Neural progenitor cell (in vitro differentiated cells): ENCODE measurements around the gene LEPR.

Experiments
- EZH2 ChIP-seq: fragments of 200-600 bp; sonication (generic); IDR thresholded peaks from 2 replicates; pipeline ENCODE4 v1.6.1; 2017; ENCODE audit warnings: antibody characterized with exemption, mild to moderate bottlenecking, moderate library complexity
- EZH2phosphoT487 ChIP-seq: fragments of 200-600 bp; sonication (generic); IDR thresholded peaks from 2 replicates; pipeline ENCODE4 v1.6.1; 2017; ENCODE audit warnings: antibody characterized with exemption
- TF ChIP-seq, protein P1 (sequence below): fragments of 200-600 bp; sonication (generic); IDR thresholded peaks from 2 replicates; pipeline ENCODE4 v1.5.1; 2017; ENCODE audit warnings: antibody characterized with exemption, mild to moderate bottlenecking

DNA sequence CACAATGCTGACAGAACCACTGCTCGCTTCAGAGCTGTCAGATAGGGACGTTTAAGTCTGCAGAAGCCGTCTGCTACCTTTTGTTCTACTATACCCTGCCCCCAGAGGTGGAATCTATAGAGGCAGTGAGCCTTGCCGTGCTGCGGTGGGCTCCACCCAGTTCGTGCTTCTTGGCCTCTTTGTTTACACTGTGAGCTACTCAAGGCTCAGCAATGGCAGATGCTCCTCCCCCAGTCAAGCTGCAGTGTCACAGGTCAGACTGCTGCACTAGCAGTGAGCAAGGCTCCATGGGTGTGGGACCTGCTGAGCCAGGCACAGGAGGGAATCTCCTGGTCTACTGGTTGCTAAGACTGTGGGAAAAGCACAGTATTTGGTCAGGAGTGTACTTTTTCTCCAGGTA, 47.1 kb downstream of the LEPR start:
- TF ChIP-seq, protein P1, sequence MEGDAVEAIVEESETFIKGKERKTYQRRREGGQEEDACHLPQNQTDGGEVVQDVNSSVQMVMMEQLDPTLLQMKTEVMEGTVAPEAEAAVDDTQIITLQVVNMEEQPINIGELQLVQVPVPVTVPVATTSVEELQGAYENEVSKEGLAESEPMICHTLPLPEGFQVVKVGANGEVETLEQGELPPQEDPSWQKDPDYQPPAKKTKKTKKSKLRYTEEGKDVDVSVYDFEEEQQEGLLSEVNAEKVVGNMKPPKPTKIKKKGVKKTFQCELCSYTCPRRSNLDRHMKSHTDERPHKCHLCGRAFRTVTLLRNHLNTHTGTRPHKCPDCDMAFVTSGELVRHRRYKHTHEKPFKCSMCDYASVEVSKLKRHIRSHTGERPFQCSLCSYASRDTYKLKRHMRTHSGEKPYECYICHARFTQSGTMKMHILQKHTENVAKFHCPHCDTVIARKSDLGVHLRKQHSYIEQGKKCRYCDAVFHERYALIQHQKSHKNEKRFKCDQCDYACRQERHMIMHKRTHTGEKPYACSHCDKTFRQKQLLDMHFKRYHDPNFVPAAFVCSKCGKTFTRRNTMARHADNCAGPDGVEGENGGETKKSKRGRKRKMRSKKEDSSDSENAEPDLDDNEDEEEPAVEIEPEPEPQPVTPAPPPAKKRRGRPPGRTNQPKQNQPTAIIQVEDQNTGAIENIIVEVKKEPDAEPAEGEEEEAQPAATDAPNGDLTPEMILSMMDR, result peak; percentile 35
- TF ChIP-seq EZH2 (no peak), EZH2phosphoT487 (no peak)
